Epithelial cell of proximal tubule (primary cell): ENCODE measurements around the gene NAMPT. TPM values are rescaled to one million over a fixed set of nuclear protein-coding genes. Genes with fewer than 3 reads are reported as not detected.

Experiments
- DNase-seq: peaks from one replicate; pipeline ENCODE4 v3.0.0-alpha.2; 2011; ENCODE audit warnings: low read depth
- H3K4me3 ChIP-seq: 2 replicates; pipeline ENCODE4 v1.5.1; 2011; ENCODE audit warnings: low read depth, mild to moderate bottlenecking, low read length
- total RNA-seq: library from RNA; depleted of rRNA; stranded (reverse); fragments of >200 nt; gene quantifications from 2 replicates; pipeline ENCODE4 v1.2.3, GENCODE V29; 2015
- TF ChIP-seq, protein P1 (sequence below): conservative IDR thresholded peaks from 2 replicates; pipeline ENCODE4 v1.5.1; 2012; ENCODE audit warnings: low read depth, mild to moderate bottlenecking, low read length

The NAMPT gene
- total RNA-seq, 1 donor from 2014 or later, result 81.0 TPM

DNA sequence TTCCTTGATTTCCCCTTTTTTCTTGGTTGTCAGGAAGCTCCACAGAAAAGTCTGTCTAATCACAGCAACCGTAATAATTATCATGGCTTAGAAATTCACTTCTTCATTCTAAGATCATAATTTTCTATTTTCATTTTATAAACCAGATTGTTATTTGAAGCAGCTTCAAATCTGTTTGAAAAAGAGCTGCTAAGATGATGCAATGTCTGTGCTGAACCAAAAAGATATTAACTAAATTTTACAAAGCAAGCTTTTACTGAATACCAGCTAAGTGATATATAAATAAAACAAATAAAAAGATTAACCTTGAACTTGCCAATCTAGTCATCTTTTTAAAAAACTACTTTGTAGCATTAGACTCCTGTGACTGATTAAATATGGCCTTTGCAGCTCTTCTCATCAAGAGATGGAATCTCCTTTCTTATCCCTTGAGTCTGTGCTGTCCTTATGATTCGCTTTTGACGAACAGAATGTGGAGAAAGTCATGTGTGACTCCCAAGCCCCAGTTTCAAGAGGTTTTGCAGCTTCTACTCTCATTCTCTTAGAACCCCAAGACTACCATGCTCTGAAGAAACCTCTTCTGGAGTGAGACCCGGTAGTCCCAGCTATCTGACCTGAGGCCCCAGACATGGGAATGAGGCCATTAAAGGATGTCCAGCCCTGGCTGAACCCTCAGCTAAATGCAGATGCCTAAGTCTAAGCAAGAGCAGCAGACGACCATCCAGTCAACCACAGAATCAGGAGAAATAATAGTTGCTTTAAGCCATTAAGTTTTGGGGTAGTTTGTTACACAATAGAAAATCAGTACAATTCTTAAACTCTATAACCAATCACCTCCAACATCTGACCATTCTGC lies 14.4 kb downstream of the NAMPT start:
- TF ChIP-seq, protein P1, sequence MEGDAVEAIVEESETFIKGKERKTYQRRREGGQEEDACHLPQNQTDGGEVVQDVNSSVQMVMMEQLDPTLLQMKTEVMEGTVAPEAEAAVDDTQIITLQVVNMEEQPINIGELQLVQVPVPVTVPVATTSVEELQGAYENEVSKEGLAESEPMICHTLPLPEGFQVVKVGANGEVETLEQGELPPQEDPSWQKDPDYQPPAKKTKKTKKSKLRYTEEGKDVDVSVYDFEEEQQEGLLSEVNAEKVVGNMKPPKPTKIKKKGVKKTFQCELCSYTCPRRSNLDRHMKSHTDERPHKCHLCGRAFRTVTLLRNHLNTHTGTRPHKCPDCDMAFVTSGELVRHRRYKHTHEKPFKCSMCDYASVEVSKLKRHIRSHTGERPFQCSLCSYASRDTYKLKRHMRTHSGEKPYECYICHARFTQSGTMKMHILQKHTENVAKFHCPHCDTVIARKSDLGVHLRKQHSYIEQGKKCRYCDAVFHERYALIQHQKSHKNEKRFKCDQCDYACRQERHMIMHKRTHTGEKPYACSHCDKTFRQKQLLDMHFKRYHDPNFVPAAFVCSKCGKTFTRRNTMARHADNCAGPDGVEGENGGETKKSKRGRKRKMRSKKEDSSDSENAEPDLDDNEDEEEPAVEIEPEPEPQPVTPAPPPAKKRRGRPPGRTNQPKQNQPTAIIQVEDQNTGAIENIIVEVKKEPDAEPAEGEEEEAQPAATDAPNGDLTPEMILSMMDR, result no peak
- no peak overlapping the region for H3K4me3 ChIP-seq
- no peak for DNase-seq

DNA sequence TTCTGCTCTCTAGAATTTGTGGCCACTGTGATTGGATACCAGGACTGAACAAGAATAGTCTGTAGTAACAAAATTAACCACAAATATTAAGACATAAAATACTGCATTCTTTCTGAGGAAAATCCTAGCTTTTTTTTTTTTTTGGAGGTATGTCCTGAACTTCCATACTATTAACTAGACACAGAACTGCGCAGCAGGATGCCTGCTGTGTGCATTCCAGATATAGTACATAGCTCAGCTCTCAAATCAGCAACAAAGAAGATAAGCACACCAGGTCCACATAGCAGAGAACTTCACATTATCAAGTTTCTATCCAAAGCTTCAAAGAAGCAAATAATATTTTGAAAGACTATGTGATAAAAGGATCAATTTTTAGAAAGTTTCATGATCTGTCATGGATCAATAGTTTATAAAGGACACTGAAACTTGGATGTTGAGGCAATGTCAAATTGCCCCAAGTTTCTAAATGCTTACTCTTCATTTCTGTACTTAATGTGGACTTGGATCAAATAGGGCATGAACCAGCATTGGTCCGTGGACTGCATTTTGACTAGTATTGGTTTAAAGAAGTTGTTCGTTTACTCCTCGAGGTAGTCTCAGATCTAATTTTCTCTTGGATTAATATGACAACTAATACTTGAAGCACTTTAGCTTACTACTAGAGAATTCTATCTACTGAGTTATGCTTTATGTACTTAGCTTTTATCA lies 15.4 kb downstream of the NAMPT start:
- TF ChIP-seq, protein P1, result no peak
- no peak for DNase-seq
- H3K4me3 ChIP-seq, result no peak overlapping the region

DNA sequence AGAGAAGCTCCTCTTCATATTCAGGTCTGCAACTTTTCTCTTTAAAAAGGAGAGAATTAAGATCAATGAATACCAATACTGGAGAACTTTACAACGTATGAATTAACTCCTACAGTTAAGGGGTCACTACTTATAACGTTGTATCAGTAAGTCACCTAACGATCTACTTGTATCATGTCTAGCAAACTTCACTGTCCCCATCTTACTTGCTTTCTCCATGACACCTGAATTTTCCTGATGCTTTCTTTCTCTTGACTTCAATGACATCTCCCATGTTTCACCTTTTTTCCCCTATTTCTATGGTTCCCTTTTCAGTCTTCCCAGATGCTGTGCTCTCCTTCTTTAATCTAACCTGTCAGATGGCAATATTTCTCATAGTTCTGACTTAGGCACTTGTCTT lies 19.6 kb downstream of the NAMPT start:
- TF ChIP-seq, protein P1, result no peak
- no peak for DNase-seq
- H3K4me3 ChIP-seq, result no peak overlapping the region

DNA sequence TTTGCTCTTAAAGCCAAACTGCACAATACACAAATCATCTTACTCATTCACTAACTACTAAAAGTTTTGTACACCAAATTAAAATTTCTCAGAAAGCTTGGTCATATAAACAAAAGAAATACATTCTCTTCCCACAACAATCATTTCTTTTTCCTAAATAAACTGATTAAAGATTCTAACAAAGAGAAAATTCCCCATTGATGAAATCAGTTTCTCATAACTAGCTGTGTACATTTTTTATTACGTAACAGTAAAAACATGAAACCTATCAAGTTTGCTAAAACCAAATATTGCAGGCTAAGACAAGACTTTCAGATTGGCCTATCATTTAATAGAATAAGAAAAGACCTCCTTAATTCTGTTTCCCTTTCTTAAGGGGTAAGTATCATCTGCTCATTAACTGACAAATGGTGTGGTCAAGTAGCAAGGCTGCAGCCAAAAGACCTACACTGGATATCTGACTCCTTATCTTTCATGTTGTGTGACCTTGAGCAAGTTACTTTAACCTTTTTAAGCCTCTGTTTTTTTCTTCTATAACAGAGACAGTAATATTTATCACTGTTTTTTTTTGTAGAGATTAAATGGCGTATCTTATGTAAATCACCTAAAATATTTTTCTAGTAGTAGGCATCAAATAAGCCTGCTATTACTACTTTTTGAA lies 22.4 kb downstream of the NAMPT start:
- no peak overlapping the region for H3K4me3 ChIP-seq
- TF ChIP-seq, protein P1, result no peak
- no peak for DNase-seq

DNA sequence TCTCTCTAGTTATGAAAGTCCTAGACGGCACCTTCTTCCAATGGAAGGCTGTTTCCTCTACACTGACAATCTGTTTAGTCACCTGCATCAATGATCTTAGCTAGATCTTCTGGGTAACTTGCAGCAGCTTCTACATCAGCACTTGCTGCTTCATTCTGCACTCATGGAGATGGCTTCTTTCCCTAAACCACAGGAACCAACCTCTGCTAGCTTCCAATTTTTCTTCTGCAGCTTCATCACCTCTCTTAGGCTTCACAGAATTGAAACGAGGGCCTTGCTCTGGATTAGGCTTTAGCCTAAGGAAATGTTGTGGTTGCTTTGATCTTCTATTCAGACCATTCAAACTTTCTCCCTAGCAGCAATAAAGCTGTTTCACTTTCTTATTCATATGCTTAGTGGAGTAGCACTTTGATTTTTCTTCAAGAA lies 24.6 kb downstream of the NAMPT start:
- DNase-seq, result no peak
- no peak overlapping the region for H3K4me3 ChIP-seq
- TF ChIP-seq, protein P1, result no peak

DNA sequence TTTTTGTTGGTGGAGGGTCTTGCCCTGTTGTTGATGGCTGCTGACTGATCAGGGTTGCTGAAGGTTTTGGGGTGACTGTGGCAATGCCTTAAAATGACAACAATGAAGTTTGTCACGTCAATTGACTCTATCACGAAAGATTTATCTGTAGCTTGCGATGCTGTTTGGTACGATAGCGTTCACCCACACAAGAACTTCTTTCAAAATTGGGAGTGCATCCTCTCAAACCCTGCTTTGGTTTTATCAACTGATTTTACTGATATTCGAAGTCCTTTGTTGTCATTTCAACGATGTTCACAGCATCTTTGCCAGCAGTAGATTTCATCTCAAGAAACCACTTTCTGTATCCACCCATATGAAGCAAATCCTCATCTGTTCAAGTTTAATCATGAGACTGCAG lies 26.0 kb downstream of the NAMPT start:
- H3K4me3 ChIP-seq, result no peak overlapping the region
- DNase-seq, result no peak
- TF ChIP-seq, protein P1, result no peak
